Measurements from ENCODE around the gene ESRRA.

ESRRA gene

DNA sequence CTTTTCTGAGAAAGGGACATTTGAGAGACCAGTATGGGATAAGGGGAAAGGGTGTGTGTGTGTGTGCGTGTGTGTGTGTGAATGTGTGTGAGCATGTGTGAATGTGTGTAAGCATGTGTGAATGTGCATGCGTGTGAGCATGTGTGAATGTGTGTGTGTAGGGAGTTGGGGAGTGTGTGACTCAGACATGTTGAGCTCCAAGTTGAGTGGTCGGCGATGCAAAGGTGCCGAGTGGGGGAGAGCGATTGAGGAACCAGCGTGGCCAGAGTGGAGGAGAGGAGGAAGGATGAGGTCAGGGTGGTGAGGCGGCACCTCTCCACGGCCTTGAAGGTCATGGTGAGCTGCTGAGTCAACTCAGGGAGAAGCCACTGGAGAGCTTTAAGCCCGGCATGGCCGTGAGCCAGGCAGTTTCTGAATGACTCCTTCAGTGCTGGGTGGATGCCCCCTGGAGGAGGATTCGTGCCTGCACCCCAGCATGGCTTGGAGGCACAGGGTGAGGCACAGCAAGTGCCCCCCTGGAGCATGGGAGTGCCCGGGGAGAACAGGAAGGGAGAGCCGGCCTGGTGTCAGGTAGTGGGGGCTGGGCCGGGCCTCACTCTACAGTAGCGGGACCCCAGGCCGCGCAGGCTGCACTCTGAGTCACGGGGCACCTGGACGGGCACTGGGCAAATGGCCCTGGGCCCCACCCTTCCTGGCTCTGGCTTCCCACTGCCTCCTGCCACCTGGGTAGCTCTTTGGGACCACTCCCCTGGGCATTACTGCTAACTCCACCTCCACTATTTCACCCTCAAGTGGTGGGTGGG lies 26.4 kb downstream of the ESRRA start:
- peak; percentile 36 for DNase-seq (ENCODE audit: low read depth, low spot score)

DNA sequence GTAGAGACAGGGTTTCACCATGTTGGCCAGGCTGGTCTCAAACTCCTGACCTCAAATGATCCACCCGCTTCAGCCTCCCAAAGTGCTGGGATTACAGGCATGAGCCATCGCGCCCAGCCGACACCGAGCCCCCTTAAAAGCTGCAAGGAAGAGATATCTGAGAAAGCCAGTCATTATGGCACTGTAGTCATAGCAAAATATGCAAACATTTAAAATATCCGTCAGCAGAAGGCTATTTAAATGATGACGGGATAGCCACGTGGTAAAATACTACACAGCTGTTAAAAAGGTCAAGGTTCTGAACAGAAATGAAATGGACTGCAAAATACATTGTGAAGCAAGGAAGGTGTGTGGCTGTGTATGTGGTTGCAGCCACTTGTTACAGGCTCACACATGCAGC lies 28.2 kb downstream of the ESRRA start:
- DNase-seq (ENCODE audit: low read depth, low spot score): no peak

DNA sequence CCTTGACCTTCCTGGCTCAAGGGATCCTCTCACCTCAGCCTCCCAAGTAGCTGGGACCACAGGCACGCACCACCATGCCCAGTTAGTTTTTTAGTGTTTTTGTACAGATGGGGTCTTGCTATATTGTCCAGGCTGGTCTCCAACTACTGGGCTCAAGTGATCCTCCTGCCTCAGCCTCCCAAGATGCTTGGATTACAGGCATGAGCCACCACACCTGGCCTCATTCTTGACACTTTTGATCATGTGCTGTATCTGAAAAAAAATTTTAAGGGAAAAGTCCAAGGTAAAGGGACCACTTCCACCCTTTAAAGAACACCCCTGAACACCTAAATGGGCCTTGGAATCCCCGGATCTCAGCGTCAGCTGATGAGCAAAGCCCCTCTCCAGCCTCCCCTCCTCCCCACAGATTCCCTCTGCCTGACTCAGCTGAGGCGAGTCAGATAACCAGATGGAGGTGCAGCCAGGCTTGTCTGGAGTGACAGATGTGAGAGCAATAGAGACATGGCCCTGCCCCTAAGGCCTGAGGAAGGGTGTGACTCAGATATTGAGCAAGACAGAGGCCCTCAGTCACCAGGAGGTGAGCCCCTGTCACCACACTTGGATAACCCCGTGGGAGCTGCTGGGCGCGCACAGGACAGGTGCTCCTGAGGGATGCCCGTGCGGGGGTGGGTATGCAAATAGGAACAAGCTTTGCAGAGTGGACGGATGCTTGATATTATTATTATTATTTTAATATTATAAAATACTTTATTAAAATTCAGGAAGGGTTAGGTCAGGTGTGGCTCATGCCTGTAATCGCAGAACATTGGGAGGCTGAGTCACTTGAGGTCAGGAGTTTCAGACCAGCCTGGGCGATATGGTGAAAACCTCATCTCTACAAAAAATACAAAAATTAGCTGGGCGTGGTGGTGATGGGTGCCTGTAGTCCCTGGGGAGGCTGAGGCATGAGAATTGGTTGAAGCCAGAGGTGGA lies 29.7 kb downstream of the ESRRA start:
- DNase-seq (ENCODE audit: low read depth, low spot score): no peak

DNA sequence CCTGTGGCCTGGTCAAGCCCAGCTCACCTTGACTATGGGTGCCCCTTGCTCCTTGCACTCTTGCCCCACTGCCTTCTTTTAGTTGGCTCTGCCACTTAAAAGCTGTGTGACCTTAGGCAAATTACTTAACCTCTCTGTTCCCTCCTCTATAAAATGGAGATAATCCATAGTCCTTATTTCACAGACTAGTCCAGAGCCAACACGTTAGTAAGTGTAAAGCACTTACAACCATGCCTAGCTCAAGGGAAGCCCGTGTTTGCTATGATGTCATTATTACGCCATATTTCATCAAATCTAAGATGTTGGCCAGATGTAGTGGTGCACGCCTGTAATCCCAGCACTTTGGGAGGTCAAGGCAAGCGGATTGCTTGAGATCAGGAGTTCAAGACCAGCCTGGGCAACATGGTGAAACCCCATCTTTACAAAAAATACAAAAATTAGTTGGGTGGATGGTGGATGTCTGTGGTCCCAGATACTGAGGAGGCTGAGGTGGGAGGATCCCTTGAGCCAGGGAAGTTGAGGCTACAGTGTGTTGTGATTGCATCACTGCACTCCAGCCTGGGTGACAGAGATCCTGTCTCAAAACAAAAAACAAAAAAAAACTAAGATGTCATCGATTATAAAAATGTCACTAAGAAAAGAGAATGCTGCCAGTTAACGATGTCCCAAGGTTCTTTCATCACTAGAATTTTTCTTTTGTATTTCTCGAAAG lies 32.4 kb downstream of the ESRRA start:
- DNase-seq (ENCODE audit: low read depth, low spot score): no peak

DNA sequence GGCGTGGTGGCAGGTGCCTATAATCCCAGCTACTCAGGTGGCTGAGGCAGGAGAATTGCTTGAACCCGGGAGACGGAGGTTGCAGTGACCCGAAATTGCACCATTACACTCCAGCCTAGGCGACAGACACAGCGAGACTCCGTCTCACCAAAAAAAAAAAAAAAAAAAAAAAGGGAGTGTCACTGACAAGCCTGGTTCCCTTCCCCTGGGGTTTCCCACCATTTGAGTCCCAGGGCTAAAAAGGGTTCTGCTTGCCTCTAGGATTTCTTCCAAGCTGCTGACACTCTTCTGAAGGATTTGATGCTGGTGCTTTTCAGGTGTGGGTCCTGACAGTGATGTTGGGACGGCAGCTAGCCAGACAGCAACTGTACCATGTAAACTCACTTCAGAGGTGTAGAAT lies 33.4 kb downstream of the ESRRA start:
- DNase-seq (ENCODE audit: low read depth, low spot score): no peak

DNA sequence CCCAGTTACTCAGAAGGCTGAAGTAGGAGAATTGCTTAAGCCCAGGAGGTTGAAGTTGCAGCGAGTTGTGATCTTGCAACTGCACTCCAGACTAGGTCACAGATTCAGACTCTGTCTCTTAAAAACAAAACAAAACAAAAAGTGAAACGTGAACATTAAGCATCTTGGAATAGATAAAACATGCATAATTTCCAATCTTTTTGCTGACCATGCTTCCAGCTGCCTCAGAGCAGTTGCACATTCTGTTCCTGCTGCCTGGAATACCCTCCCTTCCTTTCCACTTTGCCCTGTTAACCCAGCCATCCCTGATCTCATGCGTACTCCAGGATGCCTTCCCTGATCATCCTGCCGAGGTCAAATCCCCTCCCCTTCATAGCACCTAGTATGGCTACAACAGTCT lies 34.0 kb downstream of the ESRRA start:
- no peak for DNase-seq (ENCODE audit: low read depth, low spot score)

DNA sequence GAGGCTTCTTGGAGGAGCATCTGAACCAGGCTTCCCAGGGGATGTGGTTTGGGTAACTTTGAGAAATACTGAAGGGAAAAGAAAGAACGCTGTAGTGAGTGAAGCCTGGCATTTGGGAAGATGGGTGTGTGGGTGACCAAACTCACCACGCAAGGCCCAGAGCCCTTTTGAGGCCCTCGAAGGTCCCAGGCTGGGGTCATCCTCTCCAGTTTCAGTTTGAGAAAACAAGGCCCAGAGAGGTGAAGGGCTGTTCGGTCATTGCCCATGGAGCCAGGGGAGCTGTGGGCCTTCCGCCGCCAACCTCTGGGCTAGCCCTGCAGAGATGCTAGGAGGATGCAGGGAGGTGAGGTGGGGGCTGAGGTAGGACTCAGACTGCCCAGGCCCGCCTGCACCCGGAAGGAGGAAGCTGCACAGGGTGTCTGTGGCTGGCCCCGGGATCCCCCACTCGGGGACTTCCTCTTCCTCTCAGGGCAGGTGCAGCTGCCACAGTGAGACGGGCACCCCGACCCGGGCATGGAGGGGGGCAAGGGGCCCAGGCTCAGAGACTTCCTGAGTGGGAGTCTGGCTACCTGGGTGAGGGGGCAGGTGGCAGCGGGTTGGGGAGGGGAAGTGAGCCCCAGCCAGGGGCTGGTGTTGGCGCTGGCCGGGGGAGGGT lies 34.6 kb downstream of the ESRRA start, which contains the start of gene CCDC88B:
Gene CCDC88B, plus strand, starts transcription at position 451 of the 655 bp plus-strand sequence. Its CDS starts 63 bp downstream, at position 514.
- peak; percentile 70 for DNase-seq (ENCODE audit: low read depth, low spot score)

DNA sequence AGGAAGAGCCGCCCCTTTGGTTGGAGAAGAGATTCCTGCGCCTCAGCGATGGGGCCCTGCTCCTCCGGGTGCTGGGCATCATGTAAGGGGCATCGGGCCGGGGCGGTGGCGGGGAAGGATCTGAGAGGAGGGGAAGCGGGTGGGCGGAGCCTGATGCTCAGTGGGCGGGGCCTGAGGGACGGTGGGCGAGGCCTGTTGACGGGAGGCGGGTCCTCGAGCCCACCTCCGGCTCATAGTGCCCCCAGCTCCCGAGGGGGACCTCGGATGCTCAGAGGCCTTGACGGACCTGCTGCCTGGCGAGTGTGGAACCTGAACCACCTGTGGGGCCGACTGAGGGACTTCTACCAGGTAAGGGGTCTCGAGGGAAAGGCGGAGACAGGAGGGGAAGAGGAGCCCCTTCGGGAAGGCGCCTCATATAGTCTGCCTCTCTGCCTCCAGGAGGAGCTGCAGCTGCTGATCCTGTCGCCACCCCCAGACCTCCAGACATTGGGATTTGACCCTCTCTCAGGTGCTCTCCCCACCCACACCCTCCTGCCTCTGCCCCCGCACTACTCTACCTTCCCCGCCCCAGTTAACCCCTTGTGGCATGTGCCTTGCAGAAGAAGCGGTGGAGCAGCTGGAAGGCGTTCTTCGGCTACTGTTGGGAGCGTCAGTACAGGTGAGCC lies 35.5 kb downstream of the ESRRA start:
- peak; percentile 56 for DNase-seq (ENCODE audit: low read depth, low spot score)

DNA sequence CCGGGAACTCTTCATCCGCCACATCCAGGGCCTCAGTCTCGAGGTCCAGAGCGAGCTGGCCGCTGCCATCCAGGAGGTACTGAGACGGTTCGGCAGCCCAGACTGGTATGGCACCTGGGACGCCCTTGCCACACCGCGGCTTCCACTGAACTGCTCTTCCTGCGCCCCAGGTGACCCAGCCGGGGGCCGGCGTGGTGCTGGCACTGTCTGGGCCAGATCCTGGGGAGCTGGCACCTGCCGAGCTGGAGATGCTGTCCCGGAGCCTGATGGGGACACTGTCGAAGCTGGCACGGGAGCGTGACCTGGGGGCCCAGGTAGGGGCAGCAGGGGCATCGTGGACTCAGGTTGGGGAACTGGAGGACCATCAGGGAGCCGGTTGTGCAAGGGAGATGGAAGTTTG lies 36.1 kb downstream of the ESRRA start:
- no peak for DNase-seq (ENCODE audit: low read depth, low spot score)

DNA sequence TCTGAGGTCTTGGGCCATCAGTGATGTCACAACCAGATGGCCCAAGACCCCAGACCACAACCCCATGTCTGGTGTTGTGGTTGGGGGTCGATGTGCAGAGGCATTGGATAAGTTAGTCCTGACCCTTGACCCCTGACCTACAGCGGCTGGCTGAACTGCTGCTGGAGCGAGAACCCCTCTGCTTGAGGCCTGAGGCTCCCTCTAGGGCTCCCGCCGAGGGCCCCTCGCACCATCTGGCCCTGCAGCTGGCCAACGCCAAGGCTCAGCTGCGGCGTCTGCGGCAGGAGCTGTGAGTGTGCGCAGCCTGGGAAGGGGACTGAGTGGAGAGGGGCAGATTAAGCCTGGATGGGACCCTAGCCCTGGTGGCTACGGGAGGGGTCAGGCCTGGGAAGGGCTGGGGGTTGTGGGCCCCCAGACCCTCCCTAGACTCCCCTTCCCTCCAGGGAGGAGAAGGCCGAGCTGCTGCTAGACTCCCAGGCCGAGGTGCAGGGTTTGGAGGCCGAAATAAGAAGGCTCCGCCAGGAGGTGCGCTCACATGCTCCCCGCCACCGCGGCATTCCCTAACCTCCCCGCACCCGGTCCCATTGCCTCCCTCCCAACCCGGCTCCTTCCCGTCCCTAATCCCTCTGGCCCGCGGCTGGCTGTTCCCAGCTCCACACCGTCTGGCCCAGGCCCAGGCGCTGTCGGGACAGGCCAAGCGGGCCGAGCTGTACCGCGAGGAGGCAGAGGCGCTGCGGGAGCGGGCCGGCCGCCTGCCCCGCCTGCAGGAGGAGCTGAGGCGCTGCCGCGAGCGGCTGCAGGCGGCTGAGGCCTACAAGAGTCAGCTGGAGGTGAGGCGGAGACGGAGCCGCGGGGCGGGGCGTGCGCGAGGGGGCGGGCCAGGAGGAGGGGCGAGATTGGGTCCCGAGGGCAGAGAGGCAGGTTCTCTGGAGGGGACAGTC lies 36.8 kb downstream of the ESRRA start:
- peak; percentile 66 for DNase-seq (ENCODE audit: low read depth, low spot score)

DNA sequence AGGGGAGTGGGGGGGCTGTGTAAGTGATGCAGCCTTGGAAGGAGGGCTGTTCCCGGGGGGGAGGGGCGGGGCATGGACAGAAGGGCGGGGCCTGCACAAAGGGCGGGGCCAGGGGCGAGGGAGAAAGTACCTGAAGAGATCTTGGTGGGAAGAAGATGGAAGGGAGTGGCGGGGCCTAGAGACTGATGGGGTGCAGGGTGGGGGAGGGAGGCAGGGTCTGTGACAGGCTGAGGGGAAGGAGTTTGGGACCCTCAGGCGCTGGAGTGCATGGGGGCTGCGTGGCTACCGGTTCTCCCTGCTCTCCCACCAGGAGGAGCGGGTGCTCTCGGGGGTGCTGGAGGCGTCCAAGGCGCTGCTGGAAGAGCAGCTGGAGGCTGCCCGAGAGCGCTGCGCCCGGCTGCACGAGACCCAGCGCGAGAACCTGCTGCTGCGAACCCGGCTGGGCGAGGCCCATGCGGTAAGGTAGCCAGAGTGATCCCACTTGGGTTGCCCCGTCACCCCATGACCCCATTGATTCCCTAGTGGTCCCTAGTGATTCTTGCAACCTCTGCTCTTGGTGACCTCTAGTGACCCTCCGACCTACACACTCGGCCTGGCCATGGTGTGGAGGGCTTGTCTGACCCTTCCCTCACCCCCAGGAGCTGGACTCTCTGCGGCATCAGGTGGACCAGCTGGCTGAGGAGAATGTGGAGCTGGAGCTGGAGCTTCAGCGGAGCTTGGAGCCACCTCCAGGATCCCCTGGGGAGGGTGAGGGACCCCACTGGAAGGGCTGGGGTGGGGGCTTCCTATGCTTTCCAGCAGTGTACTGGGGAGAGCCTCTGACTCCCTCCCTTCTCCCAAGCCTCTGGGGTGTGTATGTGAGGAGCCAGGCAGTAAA lies 37.8 kb downstream of the ESRRA start:
- DNase-seq (ENCODE audit: low read depth, low spot score): no peak

DNA sequence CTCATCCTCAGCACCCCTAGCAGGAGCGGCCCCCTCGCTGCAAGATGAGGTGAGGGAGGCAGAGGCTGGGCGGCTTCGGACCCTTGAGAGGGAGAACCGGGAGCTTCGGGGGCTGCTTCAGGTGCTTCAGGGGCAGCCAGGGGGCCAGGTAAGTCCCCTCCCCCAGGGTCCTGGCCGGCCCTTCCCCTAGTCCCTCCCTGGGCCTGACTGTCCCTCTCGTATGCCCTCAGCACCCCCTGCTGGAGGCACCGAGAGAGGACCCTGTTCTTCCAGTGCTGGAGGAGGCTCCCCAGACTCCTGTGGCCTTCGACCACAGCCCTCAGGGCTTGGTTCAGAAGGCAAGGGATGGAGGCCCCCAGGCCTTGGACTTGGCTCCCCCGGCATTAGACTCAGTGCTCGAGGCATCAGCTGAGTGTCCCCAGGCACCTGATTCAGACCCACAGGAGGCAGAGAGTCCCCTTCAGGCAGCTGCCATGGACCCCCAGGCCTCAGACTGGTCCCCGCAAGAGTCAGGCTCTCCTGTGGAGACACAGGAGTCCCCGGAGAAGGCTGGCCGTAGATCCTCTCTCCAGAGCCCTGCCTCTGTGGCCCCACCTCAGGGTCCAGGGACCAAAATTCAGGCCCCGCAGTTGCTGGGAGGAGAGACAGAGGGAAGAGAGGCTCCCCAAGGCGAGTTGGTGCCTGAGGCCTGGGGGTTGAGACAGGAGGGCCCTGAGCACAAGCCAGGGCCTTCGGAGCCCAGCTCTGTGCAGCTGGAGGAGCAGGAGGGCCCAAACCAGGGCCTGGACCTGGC lies 38.6 kb downstream of the ESRRA start:
- DNase-seq (ENCODE audit: low read depth, low spot score): no peak

DNA sequence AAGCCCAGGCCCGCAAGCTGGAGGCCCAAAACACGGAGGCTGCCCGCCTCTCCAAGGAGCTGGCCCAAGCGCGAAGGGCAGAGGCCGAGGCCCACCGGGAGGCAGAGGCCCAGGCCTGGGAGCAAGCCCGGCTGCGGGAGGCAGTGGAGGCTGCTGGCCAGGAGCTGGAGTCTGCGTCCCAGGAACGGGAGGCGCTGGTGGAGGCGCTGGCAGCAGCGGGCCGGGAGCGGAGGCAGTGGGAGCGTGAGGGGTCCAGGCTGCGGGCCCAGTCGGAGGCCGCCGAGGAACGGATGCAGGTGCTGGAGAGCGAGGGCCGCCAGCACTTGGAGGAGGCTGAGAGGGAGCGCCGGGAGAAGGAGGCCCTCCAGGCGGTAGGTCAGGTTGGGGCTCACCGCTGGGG lies 39.5 kb downstream of the ESRRA start:
- no peak for DNase-seq (ENCODE audit: low read depth, low spot score)

DNA sequence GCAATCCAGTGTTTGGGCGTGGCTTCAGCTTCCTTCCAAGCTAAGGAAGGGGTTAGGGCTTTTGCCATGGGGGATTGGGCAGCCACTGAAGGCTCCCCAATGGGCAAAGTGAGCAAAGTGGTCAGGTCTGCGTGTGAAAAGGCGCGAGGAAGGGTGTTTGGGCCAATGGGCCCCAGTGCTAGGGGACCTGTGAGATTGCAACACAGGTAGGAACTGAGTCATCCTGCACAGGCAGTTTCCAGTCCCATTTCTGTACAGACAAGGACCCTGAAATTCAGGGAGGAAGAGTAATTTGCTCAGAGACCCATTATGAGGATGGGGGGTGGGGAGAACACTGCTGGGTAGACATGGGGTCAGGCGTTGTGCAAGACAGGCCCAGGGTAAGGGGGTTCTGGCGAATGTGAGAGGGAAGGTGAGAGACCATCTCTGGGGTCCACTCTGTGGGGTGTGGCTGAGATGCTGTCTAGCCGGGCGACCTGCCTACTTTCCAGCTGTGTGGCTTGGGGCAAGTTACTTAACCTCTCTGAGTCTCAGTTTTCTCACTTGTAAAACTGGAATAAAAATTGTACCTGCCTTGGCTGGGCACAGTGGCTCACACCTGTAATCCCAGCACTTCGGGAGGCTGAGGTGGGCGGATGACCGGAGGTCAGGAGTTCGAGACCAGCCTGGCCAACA lies 42.0 kb downstream of the ESRRA start:
- no peak for DNase-seq (ENCODE audit: low read depth, low spot score)

DNA sequence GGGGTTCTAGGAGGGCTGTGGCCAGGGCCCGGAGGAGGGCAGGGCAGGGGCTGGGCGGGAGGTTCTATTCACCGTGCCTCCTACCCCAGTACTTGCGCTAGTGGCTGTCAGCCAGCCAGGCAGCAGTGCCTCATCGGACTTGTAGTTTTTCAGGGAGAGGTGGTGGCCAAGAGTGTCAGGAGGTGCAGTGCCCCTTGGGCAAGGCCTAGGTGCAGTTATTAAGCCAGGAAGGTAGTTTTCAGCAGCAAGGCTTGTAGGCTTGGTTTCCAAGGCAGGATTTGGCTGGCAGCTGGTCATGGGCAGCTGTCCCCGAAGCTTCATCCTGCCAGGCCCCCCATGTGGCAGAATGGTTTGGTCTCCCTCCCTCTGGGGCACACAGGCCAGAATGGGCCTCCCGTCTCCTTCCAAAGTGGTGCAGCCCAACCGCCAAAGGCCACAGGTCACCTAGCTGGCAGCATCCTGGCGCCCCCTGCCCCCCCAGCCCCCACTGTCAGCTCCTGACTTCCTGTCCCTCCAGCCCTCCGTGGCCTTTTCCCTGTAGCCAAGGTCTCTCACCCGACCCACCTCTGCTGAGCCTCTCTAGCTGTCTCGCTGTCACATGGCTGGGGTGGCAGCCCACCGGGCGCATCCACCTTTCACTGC lies 43.2 kb downstream of the ESRRA start:
- DNase-seq (ENCODE audit: low read depth, low spot score): no peak

DNA sequence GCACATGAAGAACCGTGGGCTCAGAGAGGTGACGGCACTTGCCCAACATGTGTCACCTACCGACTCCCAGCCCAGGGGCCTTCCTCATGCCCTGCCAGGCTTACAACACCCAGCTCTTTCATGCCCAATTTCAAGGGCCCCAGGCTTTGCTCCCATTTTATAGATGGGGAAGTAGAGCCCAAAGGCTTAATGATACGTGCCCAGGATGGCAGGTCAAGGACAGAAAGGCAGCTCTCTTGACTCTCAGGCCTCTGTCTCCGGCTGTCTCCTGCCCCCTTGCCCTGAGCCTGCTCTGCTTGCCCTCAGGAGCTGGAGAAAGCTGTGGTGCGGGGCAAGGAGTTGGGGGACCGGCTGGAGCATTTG lies 43.7 kb downstream of the ESRRA start:
- no peak for DNase-seq (ENCODE audit: low read depth, low spot score)

DNA sequence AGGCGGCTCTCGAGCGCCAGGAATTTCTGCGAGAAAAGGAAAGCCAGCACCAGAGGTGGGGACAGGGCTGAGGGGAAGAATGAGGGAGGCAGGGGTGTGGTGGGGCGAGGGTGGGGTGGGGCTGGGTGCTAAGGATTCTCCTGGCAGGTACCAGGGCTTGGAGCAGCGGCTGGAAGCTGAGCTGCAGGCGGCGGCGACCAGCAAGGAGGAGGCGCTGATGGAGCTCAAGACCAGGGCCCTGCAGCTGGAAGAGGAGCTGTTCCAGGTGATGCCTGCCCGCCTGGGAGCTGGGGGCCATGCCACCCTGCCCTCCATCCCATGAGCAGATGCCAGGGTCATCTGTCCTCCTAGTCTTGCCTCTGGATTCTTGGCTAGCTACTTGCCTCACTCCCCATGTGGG lies 44.1 kb downstream of the ESRRA start:
- DNase-seq (ENCODE audit: low read depth, low spot score): no peak

All from activated CD4-positive, CD25-positive, alpha-beta regulatory T cell treated with anti-CD3 and anti-CD28 coated beads, Interleukin-2, amount 50 U/mL, for 16 hours (primary cell).